Skeletal muscle cell (primary cell): ENCODE measurements around the gene LRP3.
"Not testable (repeated sequence)": the region's sequence is repeated elsewhere in the genome, so short reads cannot be mapped to it uniquely, and the experiment has no call there.

ENCODE experiments used
- DNase-seq: peaks from one replicate; pipeline ENCODE4 v3.0.0-alpha.2; 2010; ENCODE audit warnings: low read depth
- H3K4me3 ChIP-seq: 2 replicates; pipeline ENCODE4 v1.5.1; 2011; ENCODE audit warnings: low read depth, mild to moderate bottlenecking, control low read depth, low read length, moderate library complexity

Gene LRP3

GRCh38 chr19:33199441-33200265, 5.5 kb downstream of the LRP3 start:
- no peak overlapping the region for H3K4me3 ChIP-seq
- DNase-seq = no peak

GRCh38 chr19:33201473-33201872, 7.3 kb downstream of the LRP3 start:
- DNase-seq = no peak
- H3K4me3 ChIP-seq = no peak overlapping the region

GRCh38 chr19:33201886-33202545, 7.9 kb downstream of the LRP3 start:
- no peak overlapping the region for H3K4me3 ChIP-seq
- no peak for DNase-seq

- DNase-seq = no peak
- H3K4me3 ChIP-seq = no peak overlapping the region
Measured at GRCh38 chr19:33202546-33203507, 8.7 kb downstream of the LRP3 start.

GRCh38 chr19:33203529-33203928, 9.4 kb downstream of the LRP3 start:
- H3K4me3 ChIP-seq = no peak overlapping the region
- no peak for DNase-seq

GRCh38 chr19:33204136-33204973, 10.2 kb downstream of the LRP3 start:
- DNase-seq = no peak
- no peak overlapping the region for H3K4me3 ChIP-seq

- no peak for DNase-seq
- no peak overlapping the region for H3K4me3 ChIP-seq
Measured at GRCh38 chr19:33205110-33205509, 11.0 kb downstream of the LRP3 start.

- no peak overlapping the region for H3K4me3 ChIP-seq
- DNase-seq = no peak
Measured at GRCh38 chr19:33205531-33206260, 11.6 kb downstream of the LRP3 start.

GRCh38 chr19:33206261-33207039, 12.3 kb downstream of the LRP3 start:
- DNase-seq = no peak
- H3K4me3 ChIP-seq = no peak overlapping the region

GRCh38 chr19:33207040-33207620, 13.0 kb downstream of the LRP3 start:
- no peak for DNase-seq
- H3K4me3 ChIP-seq = no peak overlapping the region

GRCh38 chr19:33207903-33208302, 13.8 kb downstream of the LRP3 start:
- no peak overlapping the region for H3K4me3 ChIP-seq
- no peak for DNase-seq

GRCh38 chr19:33208371-33208895, 14.3 kb downstream of the LRP3 start:
- DNase-seq = no peak
- H3K4me3 ChIP-seq = no peak overlapping the region

GRCh38 chr19:33208904-33209849, 15.0 kb downstream of the LRP3 start:
- H3K4me3 ChIP-seq = no peak overlapping the region
- no peak for DNase-seq

GRCh38 chr19:33209850-33210230, 15.7 kb downstream of the LRP3 start:
- H3K4me3 ChIP-seq, DNase-seq: not testable (repeated sequence)

GRCh38 chr19:33210266-33210940, 16.3 kb downstream of the LRP3 start:
- no peak for DNase-seq
- H3K4me3 ChIP-seq = no peak overlapping the region
